CD4-positive, alpha-beta T cell treated with Interleukin-1 beta for 1 hour (primary cell): Measurements from ENCODE around the gene RNF112.
"Not testable (repeated sequence)": the region's sequence is repeated elsewhere in the genome, so short reads cannot be mapped to it uniquely, and the experiment has no call there.

ENCODE experiments used
- DNase-seq, 2 donors: peaks; one replicate each; pipeline ENCODE4 v3.0.0-alpha.2; 2020 to 2022

RNF112 gene

GRCh38 chr17:19414396-19415280, 3.6 kb downstream of the RNF112 start:
- DNase-seq = no peak

DNA sequence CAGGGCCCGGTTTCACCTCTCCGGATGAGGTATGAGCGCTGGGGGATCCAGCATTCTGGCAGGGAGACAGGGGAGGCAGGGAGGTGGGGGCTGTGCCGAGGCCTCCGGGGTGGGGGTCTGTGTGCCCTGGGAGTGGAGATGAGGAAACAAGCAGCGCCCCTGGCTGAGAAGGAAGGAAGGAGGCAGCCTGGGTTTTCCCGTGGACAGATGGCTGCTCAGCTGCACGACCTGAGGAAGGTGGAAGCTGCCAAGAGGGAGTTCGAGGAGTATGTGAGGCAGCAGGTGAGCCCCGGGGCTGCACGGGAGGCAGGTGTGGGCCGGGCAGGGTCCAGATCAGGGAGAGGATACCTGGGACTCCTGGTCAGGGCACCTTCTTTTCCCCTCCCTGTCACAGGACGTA, 4.3 kb downstream of the RNF112 start:
- DNase-seq = no peak

- DNase-seq = no peak
Measured at GRCh38 chr17:19415806-19416775, 5.1 kb downstream of the RNF112 start.

- DNase-seq = peak in 1 of 2 donors; percentile 2
Measured at GRCh38 chr17:19417611-19418010, 6.6 kb downstream of the RNF112 start.

DNA sequence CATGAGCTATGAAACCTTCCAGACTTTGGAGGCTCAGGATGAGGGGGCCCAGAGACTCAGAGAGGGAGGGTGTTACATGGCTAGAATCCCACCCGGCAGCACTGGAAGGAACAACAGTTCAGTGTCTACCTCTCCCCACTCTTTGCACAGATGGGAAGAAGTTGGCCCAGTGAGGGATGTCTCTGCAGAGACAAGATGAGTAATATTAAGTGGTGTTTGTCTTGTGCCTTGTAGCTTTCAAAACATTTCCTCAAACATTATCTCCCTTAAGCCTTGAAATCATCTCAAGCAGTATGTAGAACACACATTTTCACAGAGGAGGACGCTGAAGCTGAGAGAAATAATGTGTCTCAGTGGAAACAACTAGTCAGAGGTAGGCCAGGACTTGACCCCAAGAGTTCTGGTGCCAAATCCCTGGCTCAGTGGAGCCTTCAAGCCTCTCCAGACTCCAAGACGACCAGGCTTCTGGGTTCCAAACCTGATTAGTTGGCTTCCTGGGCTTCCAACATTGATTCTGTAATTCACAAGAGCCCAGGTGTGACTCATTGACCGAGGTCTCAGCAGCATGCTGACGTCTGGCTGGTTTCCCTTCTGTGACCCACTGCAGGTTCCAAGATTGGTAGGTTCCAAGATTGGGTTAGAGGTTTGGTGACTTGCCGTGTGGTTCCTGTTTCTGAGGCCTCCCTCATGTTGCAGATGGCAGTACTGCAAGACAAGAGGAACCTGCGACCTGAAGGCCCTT, 7.4 kb downstream of the RNF112 start:
- peak; percentile 1 to 37 for DNase-seq

- no peak for DNase-seq
Measured at GRCh38 chr17:19421219-19421618, 10.2 kb downstream of the RNF112 start.

- no peak for DNase-seq
Measured at GRCh38 chr17:19421926-19422325, 10.9 kb downstream of the RNF112 start.

- DNase-seq = no peak
Measured at GRCh38 chr17:19424934-19425868, 14.2 kb downstream of the RNF112 start.

GRCh38 chr17:19426631-19427030, 15.6 kb downstream of the RNF112 start:
- no peak for DNase-seq

DNA sequence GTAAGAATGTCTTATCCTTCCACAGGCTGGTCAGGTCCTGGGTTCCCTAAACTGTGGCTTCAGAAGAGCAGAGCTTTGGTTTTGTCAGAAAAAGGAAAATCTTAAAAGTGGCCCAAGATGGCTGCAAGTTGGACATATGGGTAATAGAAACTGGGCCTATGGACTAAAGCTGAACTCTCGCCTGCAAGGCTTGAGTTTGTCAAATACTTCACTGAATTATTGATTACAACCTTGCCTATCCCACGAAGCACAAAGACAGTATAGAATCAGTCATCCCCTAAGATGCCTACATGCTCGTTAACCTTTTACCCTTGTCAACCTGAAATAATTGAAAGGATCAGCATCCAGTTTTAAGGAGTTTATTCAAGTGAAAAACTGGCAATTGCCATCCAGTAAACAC, 20.7 kb downstream of the RNF112 start:
- DNase-seq = no peak

- DNase-seq = no peak
Measured at GRCh38 chr17:19433255-19433654, 22.2 kb downstream of the RNF112 start.

- DNase-seq = no peak
Measured at GRCh38 chr17:19433727-19434340, 22.8 kb downstream of the RNF112 start.

GRCh38 chr17:19440421-19440820, 29.4 kb downstream of the RNF112 start:
- DNase-seq = no peak

- DNase-seq = not testable (repeated sequence)
Measured at GRCh38 chr17:19441288-19441687, 30.3 kb downstream of the RNF112 start.

DNA sequence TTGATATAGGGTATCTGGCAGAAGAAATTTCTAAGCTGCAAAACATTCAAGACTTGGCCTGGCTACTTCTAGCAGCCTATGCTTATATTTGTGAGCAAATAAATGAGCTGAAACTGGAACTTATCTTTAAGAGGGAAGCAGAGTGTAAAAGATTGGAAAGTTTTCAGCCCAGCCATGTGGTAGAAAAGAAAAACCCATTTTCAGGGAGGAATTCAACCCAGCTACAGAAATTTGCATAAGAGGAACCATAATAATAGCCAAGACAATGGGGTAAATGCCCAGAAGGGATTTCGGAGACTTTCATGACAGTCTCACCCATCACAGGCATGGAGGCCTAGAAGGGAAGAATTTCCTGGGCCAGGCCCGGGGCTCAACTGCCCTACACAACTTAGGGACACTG, 31.7 kb downstream of the RNF112 start:
- no peak for DNase-seq

- no peak for DNase-seq
Measured at GRCh38 chr17:19443148-19443547, 32.1 kb downstream of the RNF112 start.

DNA sequence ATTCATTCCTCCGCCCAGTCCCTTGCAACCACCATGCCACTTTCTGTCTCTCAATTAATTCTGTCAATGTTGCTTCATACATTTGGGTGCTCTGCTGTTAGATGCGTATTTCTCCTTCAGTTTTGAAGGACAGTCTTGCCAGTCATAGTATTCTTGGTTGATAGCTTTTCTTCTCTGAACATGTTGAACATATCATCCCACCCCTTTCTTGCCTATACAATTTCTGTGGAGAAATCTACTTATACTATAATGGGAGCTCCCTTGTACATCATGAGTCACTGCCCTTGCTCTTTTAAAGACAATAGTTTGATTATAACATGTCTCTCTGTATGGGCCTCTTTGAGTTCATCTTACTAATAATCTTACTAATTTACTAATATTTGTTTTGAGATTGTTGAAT, 34.1 kb downstream of the RNF112 start:
- DNase-seq = no peak

DNA sequence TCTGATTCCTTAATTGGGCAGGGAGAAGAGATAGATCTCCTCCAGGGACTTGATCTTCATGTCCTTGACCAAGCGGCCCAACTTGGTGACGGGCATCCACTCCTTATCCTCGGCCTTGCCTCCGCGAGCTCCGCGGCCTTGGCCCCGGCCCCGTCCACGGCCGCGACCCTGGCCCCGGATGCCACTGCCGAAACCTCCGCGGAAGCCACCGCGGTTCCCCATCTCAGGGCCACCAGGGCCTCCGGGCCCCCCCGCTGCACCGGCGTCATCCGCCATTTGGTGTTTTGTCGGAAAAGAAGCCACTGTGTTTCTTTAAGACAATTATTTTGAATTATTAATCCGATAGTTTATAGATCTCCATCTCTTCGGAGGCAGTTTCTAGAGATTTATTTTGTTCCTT, 35.5 kb downstream of the RNF112 start:
- not testable (repeated sequence) for DNase-seq

GRCh38 chr17:19447085-19447583, 36.1 kb downstream of the RNF112 start:
- DNase-seq = peak; percentile 57 to 82

DNA sequence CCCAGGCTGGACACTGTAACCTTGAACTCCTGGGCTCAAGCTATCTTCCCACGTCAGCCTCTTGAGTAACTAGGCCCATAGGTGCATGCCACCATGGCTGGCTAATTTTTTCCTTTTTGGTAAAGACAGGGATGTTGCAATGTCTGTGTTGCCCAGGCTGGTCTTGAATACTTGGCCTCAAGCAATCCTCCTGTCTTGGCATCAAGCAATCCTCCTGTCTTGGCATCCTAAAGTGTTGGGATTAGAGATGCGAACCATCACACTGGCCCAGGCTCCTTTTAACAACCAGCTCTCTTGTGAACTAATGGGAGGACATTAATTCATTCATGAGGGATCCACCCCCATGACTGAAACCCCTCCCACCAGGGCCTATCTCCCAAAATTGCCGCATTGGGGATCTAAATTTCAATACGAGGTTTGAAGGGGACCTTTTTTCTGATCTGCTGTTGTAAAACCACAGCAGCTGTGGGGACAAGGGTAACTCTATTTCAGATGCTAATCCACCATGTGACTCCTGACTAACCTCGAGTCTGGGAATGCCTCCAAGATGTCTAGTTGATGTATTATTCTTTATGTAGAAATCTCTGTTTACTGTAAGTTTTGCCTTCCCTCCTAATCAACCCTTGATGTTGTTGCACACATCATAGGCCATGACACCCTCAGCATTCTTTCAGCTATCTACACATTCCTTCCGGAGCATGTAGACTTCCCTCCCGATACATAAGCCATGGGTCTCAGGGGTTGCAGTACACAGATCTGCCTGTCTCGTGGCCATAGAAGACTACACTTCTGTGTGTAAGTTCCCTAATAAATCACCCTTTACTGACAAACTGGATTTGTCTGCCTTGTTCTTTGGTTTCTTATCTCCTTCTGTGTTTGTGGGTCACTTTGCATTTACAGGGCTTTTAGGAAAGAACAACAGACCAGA, 37.6 kb downstream of the RNF112 start:
- no peak for DNase-seq
